HCT116 (cell line): ENCODE data around the gene MAPKAP1. TPM values are rescaled to one million over a fixed set of nuclear protein-coding genes. Genes with fewer than 3 reads are reported as not detected.

Source experiments
- ATAC-seq: fragments of 200-7000 bp; cut with Tn5 transposase; 2 replicates; pipeline ENCODE4 v1.9.1; 2020; ENCODE audit warnings: mild to moderate bottlenecking, moderate library complexity
- BruUV-seq: library from RNA; stranded (reverse); fragments of 400-500 nt; replicated peaks from 2 replicates; lab custom pipeline; 2021; lab: Mats Ljungman, UMichigan
- CTCF ChIA-PET: fragments of 300-600 bp; sonication (Branson Sonifier 250); formaldehyde crosslinking; loops from one replicate; lab custom pipeline; 2021; ENCODE audit warnings: antibody characterized with exemption; lab: Charles Lee
- POLR2A ChIA-PET: fragments of 300-600, 350-600 bp; sonication (Branson Sonifier 250); formaldehyde crosslinking; loops from one replicate; lab custom pipeline; 2021; ENCODE audit warnings: antibody characterized with exemption; lab: Charles Lee
- RAD21 ChIA-PET, 2 experiments: fragments of 300-600 bp; sonication (Branson Sonifier 250); formaldehyde crosslinking; loops; one replicate each; lab custom pipeline; 2023; ENCODE audit warnings: low total read pairs in 2 of 2; ENCODE audit not compliant: uncharacterized antibody in 2 of 2, unreplicated experiment in 2 of 2, low non-redundant PET in 1 of 2; lab: Charles Lee
- DNase-seq: peaks from one replicate; pipeline ENCODE4 v3.0.0-alpha.2; 2010; ENCODE audit warnings: low read depth, low spot score
- H2AFZ ChIP-seq: fragments of 200-600 bp; shearing (Covaris generic), sonication (generic); 2 replicates; pipeline ENCODE4 v1.6.1; 2017; ENCODE audit warnings: low read depth, mixed run types, mixed read lengths, antibody characterized with exemption, low read length; ENCODE audit not compliant: poor library complexity, severe bottlenecking
- H3K27ac ChIP-seq: 2 replicates; pipeline ENCODE4 v1.5.1; 2012; ENCODE audit warnings: low read depth, low read length
- H3K27me3 ChIP-seq: fragments of 200-600 bp; sonication (generic); 2 replicates; pipeline ENCODE4 v1.6.1; 2016; ENCODE audit warnings: mixed run types, low read length, mixed read lengths; ENCODE audit not compliant: insufficient read depth
- H3K36me3 ChIP-seq, 2 experiments: fragments of 200-500 bp in 1 of 2; fragments of 200-600 bp in 1 of 2; sonication (Bioruptor generic) in 1 of 2; sonication (generic) in 1 of 2; 2 replicates each; pipeline versions ENCODE4 v1.5.1 to v1.6.1; 2014 to 2016; ENCODE audit warnings: low read length in 2 of 2, inconsistent platforms in 1 of 2, mixed read lengths in 1 of 2, mixed run types in 1 of 2; ENCODE audit not compliant: insufficient read depth in 2 of 2, control insufficient read depth in 1 of 2
- H3K4me1 ChIP-seq, 2 experiments: fragments of 200-600 bp in 1 of 2; sonication (generic) in 1 of 2; 2 replicates each; pipeline versions ENCODE4 v1.5.1 to v1.6.1; 2012 to 2017; ENCODE audit warnings: low read length in 2 of 2, inconsistent platforms in 1 of 2, mild to moderate bottlenecking in 1 of 2, mixed read lengths in 1 of 2, mixed run types in 1 of 2, moderate library complexity in 1 of 2; ENCODE audit not compliant: insufficient read depth in 2 of 2, control insufficient read depth in 1 of 2
- H3K4me2 ChIP-seq: fragments of 200-600 bp; sonication (generic); 2 replicates; pipeline ENCODE4 v1.6.1; 2017; ENCODE audit warnings: mixed run types, low read length, mixed read lengths
- H3K4me3 ChIP-seq, 2 experiments: fragments of 200-600 bp in 1 of 2; sonication (generic) in 1 of 2; replicated peaks in 1 of 2; 2 replicates each; pipeline ENCODE4 v1.5.1; 2011 to 2016; ENCODE audit warnings: low read length in 2 of 2, control low read depth in 1 of 2, low read depth in 1 of 2, mild to moderate bottlenecking in 1 of 2, mixed read lengths in 1 of 2, mixed run types in 1 of 2
- H3K79me2 ChIP-seq: fragments of 200-600 bp; sonication (generic); 2 replicates; pipeline ENCODE4 v1.6.1; 2017; ENCODE audit warnings: mild to moderate bottlenecking, mixed run types, low read length, moderate library complexity, mixed read lengths; ENCODE audit not compliant: insufficient read depth
- H3K9ac ChIP-seq: fragments of 200-600 bp; sonication (generic); 2 replicates; pipeline ENCODE4 v1.6.1; 2016; ENCODE audit warnings: low read length, mixed read lengths
- H3K9me2 ChIP-seq: fragments of 200-600 bp; sonication (generic), shearing (Covaris generic); 2 replicates; pipeline ENCODE4 v1.6.1; 2017; ENCODE audit warnings: mixed run types, mild to moderate bottlenecking, moderate library complexity; ENCODE audit not compliant: insufficient read depth
- H3K9me3 ChIP-seq, 2 experiments: fragments of 200-500 bp in 1 of 2; fragments of 200-600 bp in 1 of 2; sonication (Bioruptor generic) in 1 of 2; sonication (generic) in 1 of 2; 2 replicates each; pipeline ENCODE4 v1.6.1; 2014 to 2017; ENCODE audit warnings: low read length in 2 of 2, mixed read lengths in 2 of 2, inconsistent platforms in 1 of 2, low read depth in 1 of 2, mild to moderate bottlenecking in 1 of 2, mixed run types in 1 of 2, moderate library complexity in 1 of 2; ENCODE audit not compliant: control insufficient read depth in 1 of 2, insufficient read depth in 1 of 2
- H4K20me1 ChIP-seq: fragments of 200-600 bp; sonication (generic), shearing (Covaris generic); 2 replicates; pipeline ENCODE4 v1.6.1; 2017; ENCODE audit warnings: mixed run types, mild to moderate bottlenecking, moderate library complexity; ENCODE audit not compliant: insufficient read depth
- CEBPB ChIP-seq: IDR thresholded peaks from 2 replicates; pipeline ENCODE4 v1.6.1; 2012; ENCODE audit warnings: low read depth
- EGR1 ChIP-seq: IDR thresholded peaks from 2 replicates; pipeline ENCODE4 v1.6.1; 2012; ENCODE audit warnings: low read depth
- ELF1 ChIP-seq: IDR thresholded peaks from 2 replicates; pipeline ENCODE4 v1.6.1; 2012; ENCODE audit warnings: low read depth, borderline replicate concordance
- EZH2 ChIP-seq: fragments of 200-600 bp; sonication (generic); IDR thresholded peaks from 2 replicates; pipeline ENCODE4 v1.6.1; 2017; ENCODE audit warnings: antibody characterized with exemption, mixed run types
- EZH2phosphoT487 ChIP-seq: fragments of 200-600 bp; IDR thresholded peaks from 2 replicates; pipeline ENCODE4 v1.6.1; 2018; ENCODE audit warnings: antibody characterized with exemption, borderline replicate concordance
- FOSL1 ChIP-seq: IDR thresholded peaks from 2 replicates; pipeline ENCODE4 v1.6.1; 2012; ENCODE audit warnings: low read depth
- JUND ChIP-seq: IDR thresholded peaks from 2 replicates; pipeline ENCODE4 v1.6.1; 2012
- POLR2A ChIP-seq: IDR thresholded peaks from 2 replicates; pipeline ENCODE4 v1.7.0; 2011; ENCODE audit warnings: borderline replicate concordance; ENCODE audit not compliant: insufficient read depth, insufficient read length; ENCODE audit errors: extremely low read depth
- POLR2AphosphoS5 ChIP-seq: IDR thresholded peaks from 2 replicates; pipeline ENCODE4 v1.6.1; 2011; ENCODE audit warnings: mild to moderate bottlenecking, low read depth, low read length, moderate library complexity
- RAD21 ChIP-seq: IDR thresholded peaks from 2 replicates; pipeline ENCODE4 v1.6.1; 2012; ENCODE audit warnings: low read depth, mild to moderate bottlenecking
- SIN3A ChIP-seq: IDR thresholded peaks from 2 replicates; pipeline ENCODE4 v1.6.1; 2012; ENCODE audit warnings: low read depth
- SP1 ChIP-seq: IDR thresholded peaks from 2 replicates; pipeline ENCODE4 v1.6.1; 2012; ENCODE audit warnings: low read depth
- SRF ChIP-seq: IDR thresholded peaks from 2 replicates; pipeline ENCODE4 v1.6.1; 2012; ENCODE audit warnings: low read depth
- TCF7L2 ChIP-seq: IDR thresholded peaks from 2 replicates; pipeline ENCODE4 v1.7.0; 2011; ENCODE audit warnings: borderline replicate concordance, inconsistent platforms; ENCODE audit not compliant: insufficient read depth, insufficient read length; ENCODE audit errors: extremely low read depth
- ZBTB33 ChIP-seq: IDR thresholded peaks from 2 replicates; pipeline ENCODE4 v1.6.1; 2011; ENCODE audit warnings: mild to moderate bottlenecking, low read length, moderate library complexity; ENCODE audit not compliant: insufficient replicate concordance; ENCODE audit errors: extremely low read depth
- ZFX ChIP-seq: fragments of 450-650 bp; IDR thresholded peaks from 2 replicates; pipeline ENCODE4 v1.6.1; 2017
- ZNF274 ChIP-seq: fragments of 200-500 bp; sonication (Bioruptor generic); IDR thresholded peaks from 2 replicates; pipeline ENCODE4 v1.6.1; 2014; ENCODE audit warnings: mild to moderate bottlenecking, low read depth, low read length, inconsistent platforms
- intact Hi-C: fragments of 100-400 bp; cut with micrococcal nuclease; formaldehyde crosslinking; loops from 2 replicates; pipeline ENCODE4 v1.10.0; 2022
- total RNA-seq: library from RNA; stranded (reverse); gene quantifications from one replicate; pipeline ENCODE4 v1.2.1, GENCODE V29; 2021; ENCODE audit not compliant: unreplicated experiment
- TF ChIP-seq, protein P1 (sequence below): IDR thresholded peaks from 2 replicates; pipeline ENCODE4 v1.6.1; 2012
- TF ChIP-seq, protein P2 (sequence below): IDR thresholded peaks from 2 replicates; pipeline ENCODE4 v1.6.1; 2012

MAPKAP1 gene
- total RNA-seq, 1 experiment from 2014 or later, result 72.5 TPM

GRCh38 chr9:125398243-125398642, 308.8 kb downstream of the MAPKAP1 start:
- ChIA-PET RAD21 (no interaction called here), POLR2A (no interaction called here), CTCF (no interaction called here)
- no peak overlapping the region for H2AFZ ChIP-seq
- no peaks in the 10 kb centered on the region for H3K9me3 ChIP-seq
- H3K79me2 ChIP-seq, result no peaks in the 10 kb centered on the region
- DNase-seq (no peak), ATAC-seq (no peak)
- BruUV-seq, result no TSS peak
- H3K9ac ChIP-seq, result no peak overlapping the region
- H3K27ac ChIP-seq, result no peak overlapping the region
- no peak for TF ChIP-seq RAD21
- no peak for TF ChIP-seq CEBPB
- no peak for TF ChIP-seq EGR1
- no peak for TF ChIP-seq SP1
- H3K4me2 ChIP-seq, result no peak overlapping the region
- H3K36me3 ChIP-seq, result no peaks in the 10 kb centered on the region
- no peaks in the 10 kb centered on the region for H3K27me3 ChIP-seq
- no peak overlapping the region for H3K4me3 ChIP-seq
- no peaks in the 10 kb centered on the region for H4K20me1 ChIP-seq
- no peaks in the 10 kb centered on the region for H3K9me2 ChIP-seq
- H3K4me1 ChIP-seq, result peaks cover 0 to 4% of the 10 kb centered on the region in 2 experiments; a peak in 1 of 4 replicates
- intact Hi-C loops, result no loop called here

GRCh38 chr9:125397736-125398135, 309.3 kb downstream of the MAPKAP1 start:
- H3K4me1 ChIP-seq, result peaks cover 0 to 5% of the 10 kb centered on the region in 2 experiments; a peak in 1 of 4 replicates
- POLR2A ChIA-PET, result no interaction called here
- H4K20me1 ChIP-seq, result no peaks in the 10 kb centered on the region
- H2AFZ ChIP-seq, result no peak overlapping the region
- ATAC-seq (no peak), DNase-seq (no peak)
- H3K79me2 ChIP-seq, result no peaks in the 10 kb centered on the region
- no TSS peak for BruUV-seq
- CTCF ChIA-PET, result no interaction called here
- H3K4me3 ChIP-seq, result no peak overlapping the region
- H3K4me2 ChIP-seq, result no peak overlapping the region
- no peak overlapping the region for H3K27ac ChIP-seq
- RAD21 ChIA-PET, result no interaction called here
- intact Hi-C loops, result no loop called here
- no peaks in the 10 kb centered on the region for H3K27me3 ChIP-seq
- H3K9me3 ChIP-seq, result no peaks in the 10 kb centered on the region
- no peak overlapping the region for H3K9ac ChIP-seq
- H3K9me2 ChIP-seq, result no peaks in the 10 kb centered on the region
- no peaks in the 10 kb centered on the region for H3K36me3 ChIP-seq
- no peak for TF ChIP-seq SP1
- no peak for TF ChIP-seq FOSL1
- TF ChIP-seq, protein P1, sequence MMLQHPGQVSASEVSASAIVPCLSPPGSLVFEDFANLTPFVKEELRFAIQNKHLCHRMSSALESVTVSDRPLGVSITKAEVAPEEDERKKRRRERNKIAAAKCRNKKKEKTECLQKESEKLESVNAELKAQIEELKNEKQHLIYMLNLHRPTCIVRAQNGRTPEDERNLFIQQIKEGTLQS, result no peak
- no peak for TF ChIP-seq RAD21
- no peak for TF ChIP-seq JUND
- TF ChIP-seq POLR2AphosphoS5, result no peak
- TF ChIP-seq ZBTB33, result no peak
- TF ChIP-seq POLR2A, result no peak
- no peak for TF ChIP-seq TCF7L2
- no peak for TF ChIP-seq ZFX
- TF ChIP-seq SRF, result no peak
- TF ChIP-seq, protein P2, sequence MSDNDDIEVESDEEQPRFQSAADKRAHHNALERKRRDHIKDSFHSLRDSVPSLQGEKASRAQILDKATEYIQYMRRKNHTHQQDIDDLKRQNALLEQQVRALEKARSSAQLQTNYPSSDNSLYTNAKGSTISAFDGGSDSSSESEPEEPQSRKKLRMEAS, result no peak
- TF ChIP-seq EZH2phosphoT487, result no peak
- no peak for TF ChIP-seq ELF1
- no peak for TF ChIP-seq ZNF274
- TF ChIP-seq CEBPB, result no peak
- no peak for TF ChIP-seq SIN3A
- TF ChIP-seq EZH2, result no peak
- no peak for TF ChIP-seq EGR1
